ENCODE data around the gene PCDHA9. TPM values are rescaled to one million over a fixed set of nuclear protein-coding genes. Genes with fewer than 3 reads are reported as not detected.

PCDHA9 gene
- total RNA-seq, 1 experiment from 2014 or later = 0.55 TPM

- peak within 1 kb of the TSS; percentile 90 for H3K9ac ChIP-seq (ENCODE audit: extremely low read depth, insufficient read length, low read length)
- peak within 1 kb of the TSS; percentile 53 for H3K27ac ChIP-seq (ENCODE audit: insufficient read length, low read depth, low read length)
- peak; percentile 68 for DNase-seq
- peak within 1 kb of the TSS; percentile 68; the same call in 1 of the 2 replicates for H3K14ac ChIP-seq (ENCODE audit: insufficient read depth, low read length)
- no peak within 1 kb of the TSS for H2AFZ ChIP-seq (ENCODE audit: low read length)
- no CpG with 5 or more reads among the region's 41 CpGs for WGBS (ENCODE audit: extremely low coverage, insufficient read length, low lambda C conversion rate)
- no peak within 1 kb of the TSS for H2BK12ac ChIP-seq (ENCODE audit: insufficient read length, low read depth, low read length)
- no peak within 1 kb of the TSS for H3K56ac ChIP-seq (ENCODE audit: insufficient read length, low read depth, low read length)
- H2BK20ac ChIP-seq (ENCODE audit: low read depth, low read length, poor library complexity, severe bottlenecking) = no peak within 1 kb of the TSS
- no peak within 1 kb of the TSS for H2AK5ac ChIP-seq (ENCODE audit: insufficient read length, low read length)
- no peak within 1 kb of the TSS for H2BK5ac ChIP-seq (ENCODE audit: insufficient read length, low read length)
- H2BK120ac ChIP-seq (ENCODE audit: low read depth, low read length, poor library complexity, severe bottlenecking) = no peak within 1 kb of the TSS
- no peak within 1 kb of the TSS for H2BK15ac ChIP-seq (ENCODE audit: low read depth, low read length)
- H3K27me3 ChIP-seq (ENCODE audit: insufficient read depth, low read length) = no peaks in the 10 kb centered on the region
- no peak within 1 kb of the TSS for H4K8ac ChIP-seq (replicated peaks; ENCODE audit: insufficient read length, low read depth, low read length)
- peak within 1 kb of the TSS; percentile 51 for H3K18ac ChIP-seq (ENCODE audit: insufficient read length, low read depth, low read length)
- no peaks in the 10 kb centered on the region for H3K9me3 ChIP-seq (ENCODE audit: control insufficient read depth, low read depth, low read length)
- no peaks in the 10 kb centered on the region for H3K27me3 Mint-ChIP-seq (ENCODE audit: low read depth)
- H4K20me1 ChIP-seq (ENCODE audit: control insufficient read depth, insufficient read depth, insufficient read length) = no peaks in the 10 kb centered on the region
- H3K4ac ChIP-seq (ENCODE audit: low read depth, low read length) = peak within 1 kb of the TSS; percentile 50; the same call in 1 of the 2 replicates
- no peak within 1 kb of the TSS for H4K91ac ChIP-seq (ENCODE audit: insufficient read length, low read depth, low read length)
- no peaks in the 10 kb centered on the region for H3K79me1 ChIP-seq (ENCODE audit: insufficient read depth, low read depth, low read length, poor library complexity, severe bottlenecking)
- no peak within 1 kb of the TSS for H3T11ph ChIP-seq (ENCODE audit: low read length)
- peak within 1 kb of the TSS in 2 of 3 experiments; percentile 77 to 90; a peak in 4 of 7 replicates for H3K27ac Mint-ChIP-seq
- H3K4me3 Mint-ChIP-seq = peak within 1 kb of the TSS; percentile 83 to 87
- no peaks in the 10 kb centered on the region; a peak in 1 of 4 replicates for H3K4me1 Mint-ChIP-seq
- no peak within 1 kb of the TSS for H3K23ac ChIP-seq (ENCODE audit: insufficient read length, low read depth, low read length)
- H3K79me2 ChIP-seq (ENCODE audit: insufficient read depth, low read length) = peaks cover 5% of the 10 kb centered on the region; the same call in 1 of the 2 replicates
- TF ChIP-seq CTCF (conservative IDR thresholded peaks at IDR 0.05) = peak; percentile 75
- H3K23me2 ChIP-seq (ENCODE audit: insufficient read length, low read depth, low read length, poor library complexity, severe bottlenecking) = no peaks in the 10 kb centered on the region
- peak within 1 kb of the TSS; percentile 66 for H3K4me2 ChIP-seq (ENCODE audit: insufficient read depth, insufficient read length, low read length)
- peaks cover 22 to 36% (median 33%) of the 10 kb centered on the region in 3 experiments for H3K36me3 Mint-ChIP-seq (ENCODE audit: insufficient read depth in 1 of 3, low read depth in 3 of 3)
- peaks cover 5 to 12% of the 10 kb centered on the region in 2 experiments for H3K9me3 Mint-ChIP-seq
- H4K5ac ChIP-seq (ENCODE audit: insufficient read length, low read depth, low read length) = no peak within 1 kb of the TSS
- no peaks in the 10 kb centered on the region for H3K4me1 ChIP-seq (ENCODE audit: insufficient read depth, low read length)
Observed at GRCh38 chr5:140868721-140869554, 20.8 kb downstream of the PCDHA9 start, which contains the start of gene PCDHA11. Gene PCDHA11 (plus strand): TSS chr5:140868957. CDS start chr5:140869104, 147 bp downstream.

Measured in H9 (cell line).